ENCODE results near the gene DTNA. TPM values are rescaled to one million over a fixed set of nuclear protein-coding genes. Genes with fewer than 3 reads are reported as not detected.
A peak's percentile ranks its signal among the peaks of the same experiment; 100 is the strongest.

DTNA gene
- total and polyA plus RNA-seq, 2 of the 8 experiments (the other 6 are each of a cell fraction or from before 2014, with no cell fraction given) = 30.2 to 32.7 TPM

GRCh38 chr18:34866739-34867138 is 156.6 kb downstream of the DTNA start:
- H3K27ac ChIP-seq (ENCODE audit: low read depth, low read length) = no peak overlapping the region
- no peaks in the 10 kb centered on the region for H3K23me2 ChIP-seq (ENCODE audit: low read depth, low read length)
- no peaks in the 10 kb centered on the region for H3K27me3 ChIP-seq (replicated peaks in 1 of 4; ENCODE audit: control insufficient read depth in 3 of 4, extremely low read depth in 1 of 4, insufficient read depth in 3 of 4, low read length in 3 of 4)
- no peak overlapping the region for H4K8ac ChIP-seq (ENCODE audit: extremely low read depth, insufficient read depth, low read length)
- no peak overlapping the region for H2AK5ac ChIP-seq (ENCODE audit: low read depth, low read length)
- H2AFZ ChIP-seq (ENCODE audit: low read length) = no peak overlapping the region
- H4K91ac ChIP-seq (replicated peaks; ENCODE audit: insufficient read length, low read length) = no peak overlapping the region
- DNase-seq (ENCODE audit: low read depth in 1 of 2, low spot score in 2 of 2) (no peak), FAIRE-seq (peak; percentile 42)
- H3K9ac ChIP-seq (replicated peaks in 1 of 4; ENCODE audit: extremely low read depth in 1 of 4, low read depth in 3 of 4, low read length in 3 of 4) = no peak overlapping the region
- H2BK5ac ChIP-seq (ENCODE audit: low read depth, low read length) = no peak overlapping the region
- no peak overlapping the region for H3K4ac ChIP-seq (replicated peaks; ENCODE audit: insufficient read length, low read depth, low read length)
- POLR2A ChIA-PET (ENCODE audit: partially characterized antibody) = no interaction called here
- no peak overlapping the region for H4K5ac ChIP-seq (ENCODE audit: insufficient read length, low read depth, low read length)
- H3K14ac ChIP-seq (ENCODE audit: insufficient read length) = no peak overlapping the region
- H3K79me2 ChIP-seq (ENCODE audit: control insufficient read depth in 1 of 2, insufficient read depth in 2 of 2, low read length in 2 of 2) = no peaks in the 10 kb centered on the region
- no peak overlapping the region for H2BK20ac ChIP-seq (ENCODE audit: low read length)
- no peak overlapping the region for H3K23ac ChIP-seq (ENCODE audit: insufficient read length)
- no peak overlapping the region for H3K4me3 ChIP-seq (ENCODE audit: extremely low read depth in 1 of 4, insufficient read depth in 2 of 4, low read depth in 3 of 4, low read length in 4 of 4)
- no peaks in the 10 kb centered on the region for H3K36me3 ChIP-seq (ENCODE audit: control insufficient read depth in 2 of 4, insufficient read depth in 4 of 4, low read length in 3 of 4)
- no peak overlapping the region for H2BK120ac ChIP-seq (replicated peaks; ENCODE audit: low read depth, low read length)
- no peaks in the 10 kb centered on the region for H3K79me1 ChIP-seq (ENCODE audit: low read depth, low read length)
- H2BK15ac ChIP-seq (ENCODE audit: low read length) = no peak overlapping the region
- CTCF ChIA-PET (ENCODE audit: partially characterized antibody) = interaction anchor here (0.6 to 3.1 kb wide), 26 partner anchors 9 to 802 kb away, joined by 3 to 18 read pairs (median 4); partner anchors contain the start of gene NOL4
- H4K20me1 ChIP-seq (replicated peaks in 1 of 2; ENCODE audit: control insufficient read depth in 1 of 2, insufficient read depth in 2 of 2, low read length in 2 of 2) = no peaks in the 10 kb centered on the region
- H3K18ac ChIP-seq (ENCODE audit: extremely low read depth, low read length) = no peak overlapping the region
- no peaks in the 10 kb centered on the region for H3K4me1 ChIP-seq (replicated peaks in 1 of 4; ENCODE audit: control insufficient read depth in 3 of 4, insufficient read depth in 4 of 4, low read length in 3 of 4)
- no peak overlapping the region for H3K4me2 ChIP-seq (ENCODE audit: insufficient read depth in 1 of 2, low read depth in 2 of 2, low read length in 2 of 2)
- no peaks in the 10 kb centered on the region for H3K9me3 ChIP-seq (ENCODE audit: insufficient read depth in 2 of 2, low read depth in 1 of 2, low read length in 1 of 2)
- 69% methylated on average over 4 of the region's 4 CpGs; no CpG with 5 or more reads in 1 of the 2 experiments for WGBS, 2 experiments (ENCODE audit: extremely low coverage in 1 of 2, insufficient coverage in 1 of 2, insufficient read length in 1 of 2, insufficient replicate concordance in 2 of 2, low coverage in 1 of 2, low lambda C conversion rate in 2 of 2, missing lambda C conversion rate in 1 of 2)
- no peak overlapping the region for H2BK12ac ChIP-seq (ENCODE audit: low read depth, low read length)
- H3K56ac ChIP-seq (replicated peaks; ENCODE audit: insufficient read length, low read depth, low read length) = no peak overlapping the region
- TF ChIP-seq CHD2 (IDR thresholded peaks at IDR 0.05; ENCODE audit: low read length) (no peak), CBX5 (IDR thresholded peaks at IDR 0.05; ENCODE audit: low read depth, low read length) (no peak), TBP (IDR thresholded peaks at IDR 0.05; ENCODE audit: low read depth, low read length) (no peak), CREB1 (IDR thresholded peaks at IDR 0.05) (no peak), SIN3A (conservative IDR thresholded peaks at IDR 0.05 in 1 of 2, IDR thresholded peaks at IDR 0.05 in 1 of 2; ENCODE audit: low read depth in 1 of 2, low read length in 2 of 2) (no peak), MAFK (IDR thresholded peaks at IDR 0.05; ENCODE audit: low read depth, low read length) (no peak), EZH2 (IDR thresholded peaks at IDR 0.05; ENCODE audit: low read depth, low read length, severe bottlenecking) (no peak), POLR2AphosphoS5 (IDR thresholded peaks at IDR 0.05; ENCODE audit: low read depth, low read length) (no peak), POLR2A (IDR thresholded peaks at IDR 0.05; ENCODE audit: control extremely low read depth in 1 of 2, low read depth in 2 of 2, low read length in 2 of 2) (no peak), ATF2 (IDR thresholded peaks at IDR 0.05; ENCODE audit: low read length) (no peak), RAD21 (IDR thresholded peaks at IDR 0.05 in 1 of 2, conservative IDR thresholded peaks at IDR 0.05 in 1 of 2; ENCODE audit: low read depth in 2 of 2, low read length in 2 of 2) (peak; percentile 37 to 46), RBBP5 (IDR thresholded peaks at IDR 0.05; ENCODE audit: borderline replicate concordance, low read depth, low read length) (no peak), NANOG (IDR thresholded peaks at IDR 0.05; ENCODE audit: insufficient read depth, low read depth, low read length, poor library complexity, severe bottlenecking) (no peak)
